ENCODE data around the gene MAPK14. TPM values are rescaled to one million over a fixed set of nuclear protein-coding genes. Genes with fewer than 3 reads are reported as not detected.

Gene MAPK14
- total and polyA plus RNA-seq, 10 of the 15 experiments (the other 5 are each of a cell fraction or from before 2014, with no cell fraction given): 12.5 to 59.5 (median 43.0) TPM

GRCh38 chr6:36070252-36070651 is 42.6 kb downstream of the MAPK14 start (continued):
- TF ChIP-seq E2F8 (IDR thresholded peaks at IDR 0.05; ENCODE audit: low read depth, partially characterized antibody) (no peak), ZNF592 (IDR thresholded peaks at IDR 0.05) (no peak), YBX1 (IDR thresholded peaks at IDR 0.05) (no peak), EP300 (IDR thresholded peaks at IDR 0.05; ENCODE audit: borderline replicate concordance in 1 of 2, control insufficient read depth in 1 of 2, low read depth in 2 of 2, low read length in 2 of 2) (no peak), MXI1 (IDR thresholded peaks at IDR 0.05; ENCODE audit: low read depth, low read length) (no peak), EZH2 (IDR thresholded peaks at IDR 0.05; ENCODE audit: borderline replicate concordance, control insufficient read depth, low read depth, low read length) (no peak)
